K562 (cell line): ENCODE data around the gene WDR83. TPM values are rescaled to one million over a fixed set of nuclear protein-coding genes. Genes with fewer than 3 reads are reported as not detected.
A peak's percentile ranks its signal among the peaks of the same experiment; 100 is the strongest.

Experiments
- C11orf30 ChIP-seq: fragments of 450-650 bp; IDR thresholded peaks from 2 replicates; pipeline ENCODE4 v1.6.1; 2016; ENCODE audit warnings: low read depth, mild to moderate bottlenecking
- DACH1 ChIP-seq: fragments of 450-650 bp; IDR thresholded peaks from 2 replicates; pipeline ENCODE4 v1.6.1; 2018; ENCODE audit not compliant: partially characterized antibody
- FOXP1 ChIP-seq: sonication (generic); formaldehyde crosslinking; IDR thresholded peaks from 2 replicates; pipeline ENCODE4 v1.8.0; 2022; ENCODE audit warnings: mild to moderate bottlenecking, missing genetic modification reagents
- GABPA ChIP-seq: fragments of 200-800 bp; sonication (Bioruptor generic); conservative IDR thresholded peaks from 2 replicates; pipeline ENCODE4 v1.6.1; 2016; ENCODE audit warnings: low read depth, missing genetic modification characterization, missing compliant biosample characterization
- GTF2E2 ChIP-seq: fragments of 200-800 bp; sonication (Bioruptor generic); IDR thresholded peaks from 2 replicates; pipeline ENCODE4 v1.6.1; 2016; ENCODE audit warnings: missing genetic modification characterization, missing compliant biosample characterization
- JUN ChIP-seq, 2 experiments: sonication (generic) in 1 of 2; formaldehyde crosslinking in 1 of 2; IDR thresholded peaks; 2 replicates each; pipeline versions ENCODE4 v1.6.1 to v1.8.0; 2012 to 2022; ENCODE audit warnings: borderline replicate concordance in 2 of 2, mild to moderate bottlenecking in 2 of 2, improper control_type of control experiment in 1 of 2, low read depth in 1 of 2, low read length in 1 of 2, missing genetic modification reagents in 1 of 2
- KAT2B ChIP-seq: IDR thresholded peaks from one replicate; pipeline ENCODE4 v1.6.1; 2012; ENCODE audit warnings: low read depth, mild to moderate bottlenecking, control low read depth, inconsistent platforms, low read length, moderate library complexity
- PHF20 ChIP-seq: fragments of 450-650 bp; IDR thresholded peaks from 2 replicates; pipeline ENCODE4 v1.6.1; 2018; ENCODE audit not compliant: partially characterized antibody
- PYGO2 ChIP-seq: fragments of 450-650 bp; IDR thresholded peaks from 2 replicates; pipeline ENCODE4 v1.6.1; 2016; ENCODE audit warnings: mild to moderate bottlenecking, missing genetic modification characterization, moderate library complexity, missing compliant biosample characterization
- RBM22 ChIP-seq: fragments of 200-400 bp; formaldehyde crosslinking; IDR thresholded peaks from 2 replicates; pipeline ENCODE4 v1.6.1; 2018; ENCODE audit warnings: low read length, low read depth; ENCODE audit not compliant: poor library complexity, severe bottlenecking
- SIN3A ChIP-seq, 2 experiments: fragments of 150-350 bp in 1 of 2; IDR thresholded peaks; 2 replicates each; pipeline ENCODE4 v1.6.1; 2011 to 2016; ENCODE audit warnings: borderline replicate concordance in 2 of 2, low read depth in 2 of 2, low read length in 2 of 2, mild to moderate bottlenecking in 2 of 2, moderate library complexity in 2 of 2; ENCODE audit not compliant: control insufficient read depth in 1 of 2
- TAF9B ChIP-seq: fragments of 450-650 bp; IDR thresholded peaks from 2 replicates; pipeline ENCODE4 v1.6.1; 2018; ENCODE audit warnings: mild to moderate bottlenecking; ENCODE audit not compliant: partially characterized antibody
- TFAM ChIP-seq: fragments of 250-450 bp; sonication (Bioruptor Pico); conservative IDR thresholded peaks from 2 replicates; pipeline ENCODE4 v1.5.0; 2021; ENCODE audit warnings: mild to moderate bottlenecking, moderate library complexity
- ZNF175 ChIP-seq: fragments of 200-800 bp; sonication (Bioruptor generic); IDR thresholded peaks from 2 replicates; pipeline ENCODE4 v1.6.1; 2016; ENCODE audit warnings: low read depth, mild to moderate bottlenecking, missing genetic modification characterization, missing compliant biosample characterization
- ZNF41 ChIP-seq: fragments of 250-450 bp; sonication (Bioruptor Pico); conservative IDR thresholded peaks from 2 replicates; pipeline ENCODE4 v1.4.0; 2020; ENCODE audit warnings: mild to moderate bottlenecking
- ZNF76 ChIP-seq: fragments of 250-450 bp; sonication (Bioruptor Pico); IDR thresholded peaks from 2 replicates; pipeline ENCODE4 v1.4.0; 2020; ENCODE audit warnings: mild to moderate bottlenecking, moderate library complexity, borderline replicate concordance
- polyA plus RNA-seq, 8 experiments: library from polyadenylated mRNA; depleted of rRNA in 4 of 8; stranded (reverse) in 5 of 8; unstranded in 3 of 8; fragments of >200 nt; fragmentation: Nextera tagmentation in 2 of 8; fragmentation: Illumina TruSeq in 1 of 8; extraction: Ambion mirVana in 2 of 8; extraction: Trizol in 1 of 8; gene quantifications; 2 replicates each; pipeline versions ENCODE4 v1.2.1 to v1.2.3, GENCODE V29; 2011 to 2014; ENCODE audit warnings: inconsistent platforms in 1 of 8, missing spikeins in 1 of 8
- total RNA-seq, 7 experiments: library from RNA; depleted of rRNA in 6 of 7; stranded (reverse); fragments of >200 nt in 6 of 7; fragmentation: Illumina TruSeq in 2 of 7; extraction: Trizol in 2 of 7; gene quantifications; 2 replicates each; pipeline versions ENCODE4 v1.2.1 to v1.2.3, GENCODE V29; 2011 to 2021; ENCODE audit warnings: low replicate concordance in 1 of 7
- TF ChIP-seq, protein P1 (sequence below): sonication (generic); formaldehyde crosslinking; IDR thresholded peaks from 2 replicates; pipeline ENCODE4 v1.8.0; 2022; ENCODE audit warnings: missing genetic modification reagents, mild to moderate bottlenecking, borderline replicate concordance
- TF ChIP-seq, protein P2 (sequence below), 2 experiments: fragments of 450-650 bp; IDR thresholded peaks; 2 replicates each; pipeline ENCODE4 v1.6.1; 2018; ENCODE audit warnings: mild to moderate bottlenecking in 2 of 2, low read depth in 1 of 2; ENCODE audit not compliant: partially characterized antibody in 2 of 2

The WDR83 gene
- total and polyA plus RNA-seq, 9 of the 15 experiments (the other 6 are each of a cell fraction or from before 2014, with no cell fraction given) = 0.52 to 21.3 (median 4.2) TPM

GRCh38 chr19:12722566-12723380, 56.2 kb downstream of the WDR83 start (continued):
- TF ChIP-seq SIN3A (IDR thresholded peaks at IDR 0.05; ENCODE audit: borderline replicate concordance in 2 of 2, control insufficient read depth in 1 of 2, low read depth in 2 of 2, low read length in 2 of 2) (peak; percentile 48 to 58; a peak in 2 of 4 replicates), KAT2B (no peak), GABPA (tag) (peak; percentile 92), ZNF175 (CRISPR knock-in tag) (peak; percentile 71), FOXP1 (no peak), ZNF41 (CRISPR knock-in tag) (no peak), PYGO2 (tag) (no peak), PHF20 (peak; percentile 71), C11orf30 (peak; percentile 87), ZNF76 (CRISPR knock-in tag) (no peak), RBM22 (no peak), TAF9B (peak; percentile 79), DACH1 (no peak), TFAM (no peak), GTF2E2 (tag) (no peak), JUN (IDR thresholded peaks at IDR 0.05; ENCODE audit: borderline replicate concordance, low read depth, low read length) (peak; percentile 48; the same call in 1 of the 2 replicates), JUN (CRISPR knock-in tag; IDR thresholded peaks at IDR 0.05; ENCODE audit: borderline replicate concordance) (no peak)
- TF ChIP-seq, protein P1, sequence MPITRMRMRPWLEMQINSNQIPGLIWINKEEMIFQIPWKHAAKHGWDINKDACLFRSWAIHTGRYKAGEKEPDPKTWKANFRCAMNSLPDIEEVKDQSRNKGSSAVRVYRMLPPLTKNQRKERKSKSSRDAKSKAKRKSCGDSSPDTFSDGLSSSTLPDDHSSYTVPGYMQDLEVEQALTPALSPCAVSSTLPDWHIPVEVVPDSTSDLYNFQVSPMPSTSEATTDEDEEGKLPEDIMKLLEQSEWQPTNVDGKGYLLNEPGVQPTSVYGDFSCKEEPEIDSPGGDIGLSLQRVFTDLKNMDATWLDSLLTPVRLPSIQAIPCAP = no peak
- TF ChIP-seq, protein P2, sequence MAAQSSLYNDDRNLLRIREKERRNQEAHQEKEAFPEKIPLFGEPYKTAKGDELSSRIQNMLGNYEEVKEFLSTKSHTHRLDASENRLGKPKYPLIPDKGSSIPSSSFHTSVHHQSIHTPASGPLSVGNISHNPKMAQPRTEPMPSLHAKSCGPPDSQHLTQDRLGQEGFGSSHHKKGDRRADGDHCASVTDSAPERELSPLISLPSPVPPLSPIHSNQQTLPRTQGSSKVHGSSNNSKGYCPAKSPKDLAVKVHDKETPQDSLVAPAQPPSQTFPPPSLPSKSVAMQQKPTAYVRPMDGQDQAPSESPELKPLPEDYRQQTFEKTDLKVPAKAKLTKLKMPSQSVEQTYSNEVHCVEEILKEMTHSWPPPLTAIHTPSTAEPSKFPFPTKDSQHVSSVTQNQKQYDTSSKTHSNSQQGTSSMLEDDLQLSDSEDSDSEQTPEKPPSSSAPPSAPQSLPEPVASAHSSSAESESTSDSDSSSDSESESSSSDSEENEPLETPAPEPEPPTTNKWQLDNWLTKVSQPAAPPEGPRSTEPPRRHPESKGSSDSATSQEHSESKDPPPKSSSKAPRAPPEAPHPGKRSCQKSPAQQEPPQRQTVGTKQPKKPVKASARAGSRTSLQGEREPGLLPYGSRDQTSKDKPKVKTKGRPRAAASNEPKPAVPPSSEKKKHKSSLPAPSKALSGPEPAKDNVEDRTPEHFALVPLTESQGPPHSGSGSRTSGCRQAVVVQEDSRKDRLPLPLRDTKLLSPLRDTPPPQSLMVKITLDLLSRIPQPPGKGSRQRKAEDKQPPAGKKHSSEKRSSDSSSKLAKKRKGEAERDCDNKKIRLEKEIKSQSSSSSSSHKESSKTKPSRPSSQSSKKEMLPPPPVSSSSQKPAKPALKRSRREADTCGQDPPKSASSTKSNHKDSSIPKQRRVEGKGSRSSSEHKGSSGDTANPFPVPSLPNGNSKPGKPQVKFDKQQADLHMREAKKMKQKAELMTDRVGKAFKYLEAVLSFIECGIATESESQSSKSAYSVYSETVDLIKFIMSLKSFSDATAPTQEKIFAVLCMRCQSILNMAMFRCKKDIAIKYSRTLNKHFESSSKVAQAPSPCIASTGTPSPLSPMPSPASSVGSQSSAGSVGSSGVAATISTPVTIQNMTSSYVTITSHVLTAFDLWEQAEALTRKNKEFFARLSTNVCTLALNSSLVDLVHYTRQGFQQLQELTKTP (IDR thresholded peaks at IDR 0.05; ENCODE audit: low read depth in 1 of 2, partially characterized antibody in 2 of 2) = peak; percentile 50 to 91
